ENCODE measurements around the gene XK.

XK gene

DNA sequence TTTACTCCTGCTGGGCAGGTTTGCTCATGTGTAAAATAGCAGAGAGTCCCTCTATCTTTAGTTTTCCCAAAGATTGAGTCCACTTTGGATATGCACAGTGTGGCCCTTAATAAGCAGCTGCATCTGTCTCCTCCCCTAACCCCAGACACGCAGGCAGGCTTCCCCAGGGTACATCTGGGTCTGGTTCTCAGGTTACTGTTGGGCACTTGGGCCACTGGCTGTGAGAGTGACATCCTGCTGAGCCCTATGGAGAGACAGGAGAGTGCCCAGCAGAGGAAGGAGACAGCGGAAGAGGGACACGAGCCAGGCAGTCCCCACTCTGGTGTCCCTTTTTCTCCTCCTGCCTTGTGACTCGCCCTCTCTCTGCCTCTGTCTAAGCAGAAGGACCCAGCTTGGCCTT, 16.0 kb downstream of the XK start:
- Histone ChIP-seq H3K9me3 (ENCODE audit: severe bottlenecking) (no peaks in the 10 kb centered on the region), H3K36me3 (no peaks in the 10 kb centered on the region), H3K27me3 (ENCODE audit: insufficient read depth, low read depth, severe bottlenecking) (no peaks in the 10 kb centered on the region), H3K27ac (no peak overlapping the region), H3K4me3 (ENCODE audit: low read depth, low read length) (no peak overlapping the region)
- TF ChIP-seq, protein P1, sequence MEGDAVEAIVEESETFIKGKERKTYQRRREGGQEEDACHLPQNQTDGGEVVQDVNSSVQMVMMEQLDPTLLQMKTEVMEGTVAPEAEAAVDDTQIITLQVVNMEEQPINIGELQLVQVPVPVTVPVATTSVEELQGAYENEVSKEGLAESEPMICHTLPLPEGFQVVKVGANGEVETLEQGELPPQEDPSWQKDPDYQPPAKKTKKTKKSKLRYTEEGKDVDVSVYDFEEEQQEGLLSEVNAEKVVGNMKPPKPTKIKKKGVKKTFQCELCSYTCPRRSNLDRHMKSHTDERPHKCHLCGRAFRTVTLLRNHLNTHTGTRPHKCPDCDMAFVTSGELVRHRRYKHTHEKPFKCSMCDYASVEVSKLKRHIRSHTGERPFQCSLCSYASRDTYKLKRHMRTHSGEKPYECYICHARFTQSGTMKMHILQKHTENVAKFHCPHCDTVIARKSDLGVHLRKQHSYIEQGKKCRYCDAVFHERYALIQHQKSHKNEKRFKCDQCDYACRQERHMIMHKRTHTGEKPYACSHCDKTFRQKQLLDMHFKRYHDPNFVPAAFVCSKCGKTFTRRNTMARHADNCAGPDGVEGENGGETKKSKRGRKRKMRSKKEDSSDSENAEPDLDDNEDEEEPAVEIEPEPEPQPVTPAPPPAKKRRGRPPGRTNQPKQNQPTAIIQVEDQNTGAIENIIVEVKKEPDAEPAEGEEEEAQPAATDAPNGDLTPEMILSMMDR (IDR thresholded peaks at IDR 0.05; ENCODE audit: low read depth, low read length) = no peak
- no peak for DNase-seq

DNA sequence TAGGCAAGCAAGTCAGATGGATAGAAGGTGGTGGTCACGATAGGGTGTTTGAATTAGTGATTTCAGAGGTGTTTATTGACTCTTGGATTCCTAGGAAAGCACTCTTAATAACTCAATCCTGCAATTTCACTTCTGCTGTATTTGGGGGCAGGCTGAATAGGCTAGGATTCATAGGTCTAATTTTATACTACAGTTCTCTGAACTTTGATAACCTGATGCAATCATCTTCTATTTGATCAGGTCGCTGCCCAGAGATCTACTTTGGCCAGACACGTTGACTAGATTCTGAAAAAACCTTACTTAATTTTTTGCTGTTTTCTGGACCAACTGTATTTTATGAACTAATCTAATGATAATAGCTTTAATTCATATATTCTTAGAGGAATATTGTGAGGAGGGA, 26.4 kb downstream of the XK start:
- no peak overlapping the region for H3K27ac ChIP-seq
- no peaks in the 10 kb centered on the region for H3K36me3 ChIP-seq
- peaks cover 3% of the 10 kb centered on the region for H3K9me3 ChIP-seq (ENCODE audit: severe bottlenecking)
- TF ChIP-seq, protein P1 (IDR thresholded peaks at IDR 0.05; ENCODE audit: low read depth, low read length) = no peak
- H3K27me3 ChIP-seq (ENCODE audit: insufficient read depth, low read depth, severe bottlenecking) = no peaks in the 10 kb centered on the region
- no peak for DNase-seq
- H3K4me3 ChIP-seq (ENCODE audit: low read depth, low read length) = no peak overlapping the region

DNA sequence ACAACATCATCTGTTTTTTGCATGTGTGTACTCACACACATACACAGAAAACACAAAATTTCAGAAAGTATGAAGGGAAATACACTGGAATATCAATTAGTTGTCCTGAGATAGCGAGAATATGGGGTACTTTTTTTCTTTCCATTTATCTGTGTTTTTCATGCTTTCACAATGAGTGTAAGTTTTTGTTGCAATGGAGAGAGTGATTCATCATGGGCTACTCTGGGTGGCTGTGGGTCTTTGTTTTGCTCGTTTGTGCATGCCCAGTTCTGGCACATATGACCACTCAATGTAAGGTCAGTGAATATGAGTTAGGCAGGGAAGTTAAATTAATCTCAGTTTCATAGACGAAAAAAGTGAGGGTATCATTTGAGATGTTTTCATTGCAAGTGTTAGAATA, 26.9 kb downstream of the XK start:
- H3K4me3 ChIP-seq (ENCODE audit: low read depth, low read length) = no peak overlapping the region
- peaks cover 3% of the 10 kb centered on the region for H3K9me3 ChIP-seq (ENCODE audit: severe bottlenecking)
- DNase-seq = no peak
- H3K27me3 ChIP-seq (ENCODE audit: insufficient read depth, low read depth, severe bottlenecking) = no peaks in the 10 kb centered on the region
- TF ChIP-seq, protein P1 (IDR thresholded peaks at IDR 0.05; ENCODE audit: low read depth, low read length) = no peak
- H3K27ac ChIP-seq = no peak overlapping the region
- H3K36me3 ChIP-seq = no peaks in the 10 kb centered on the region

DNA sequence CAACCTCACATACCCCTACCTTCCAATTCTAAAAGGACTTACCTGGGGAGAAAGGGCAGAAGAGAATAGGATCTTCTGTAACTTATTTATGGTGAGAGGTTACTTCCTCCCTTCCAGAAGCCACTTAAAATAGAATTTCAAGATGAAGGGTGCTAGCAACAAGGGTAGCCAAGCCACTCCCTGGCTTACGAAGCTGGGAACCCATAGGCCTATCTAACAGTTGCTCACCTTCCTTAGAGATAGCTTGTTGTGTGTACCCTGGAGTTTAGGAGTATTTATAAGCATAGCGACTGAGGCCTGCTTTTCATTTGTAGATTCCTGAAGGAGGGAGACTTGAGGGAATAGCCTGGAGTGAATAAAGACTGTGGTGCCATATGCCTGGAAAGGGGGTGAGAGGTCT, 28.9 kb downstream of the XK start:
- Histone ChIP-seq H3K9me3 (ENCODE audit: severe bottlenecking) (no peaks in the 10 kb centered on the region), H3K36me3 (no peaks in the 10 kb centered on the region), H3K4me3 (ENCODE audit: low read depth, low read length) (no peak overlapping the region), H3K27me3 (ENCODE audit: insufficient read depth, low read depth, severe bottlenecking) (no peaks in the 10 kb centered on the region), H3K27ac (no peak overlapping the region)
- DNase-seq = no peak
- TF ChIP-seq, protein P1 (IDR thresholded peaks at IDR 0.05; ENCODE audit: low read depth, low read length) = no peak

DNA sequence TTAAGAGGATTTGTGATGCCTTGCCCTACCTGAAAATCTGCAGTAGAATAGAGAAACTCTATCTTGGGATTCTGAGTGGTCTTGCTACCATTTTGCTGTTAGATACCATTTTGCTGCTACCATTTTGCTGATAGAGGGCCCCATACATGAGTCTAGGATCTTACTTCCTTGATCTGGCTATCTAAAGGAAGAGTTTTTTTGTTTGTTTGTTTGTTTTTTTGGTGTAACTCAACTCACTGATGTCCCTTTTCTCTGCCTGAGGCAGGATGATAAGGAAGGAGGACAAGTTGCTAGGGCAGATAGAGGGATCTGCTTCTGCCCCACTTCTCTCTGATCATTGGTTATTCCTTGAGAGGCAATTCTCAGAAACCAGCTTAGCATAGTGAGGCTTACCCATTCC, 31.0 kb downstream of the XK start:
- Histone ChIP-seq H3K27ac (no peak overlapping the region), H3K4me3 (ENCODE audit: low read depth, low read length) (no peak overlapping the region), H3K9me3 (ENCODE audit: severe bottlenecking) (no peaks in the 10 kb centered on the region), H3K27me3 (ENCODE audit: insufficient read depth, low read depth, severe bottlenecking) (no peaks in the 10 kb centered on the region), H3K36me3 (no peaks in the 10 kb centered on the region)
- DNase-seq = no peak
- TF ChIP-seq, protein P1 (IDR thresholded peaks at IDR 0.05; ENCODE audit: low read depth, low read length) = no peak

DNA sequence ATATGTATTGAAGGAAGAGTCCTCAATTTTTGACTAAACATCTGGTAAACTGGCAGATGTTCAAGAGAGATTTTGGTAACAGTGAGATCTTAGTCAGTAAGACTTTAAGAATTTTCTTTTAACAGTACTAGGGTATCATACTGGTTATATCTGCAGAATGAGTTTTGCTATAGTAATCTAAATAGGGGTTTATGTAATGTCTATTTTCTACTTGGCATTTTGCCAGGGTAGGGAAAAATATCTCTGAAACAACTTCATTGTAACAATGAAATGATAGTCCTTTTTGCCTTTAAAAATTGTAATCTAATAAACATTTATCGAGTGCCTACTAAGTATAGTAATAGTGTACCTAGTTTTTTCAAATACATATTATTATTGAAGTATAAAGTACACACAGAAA, 32.1 kb downstream of the XK start:
- no peak for DNase-seq
- no peak overlapping the region for H3K4me3 ChIP-seq (ENCODE audit: low read depth, low read length)
- TF ChIP-seq, protein P1 (IDR thresholded peaks at IDR 0.05; ENCODE audit: low read depth, low read length) = no peak
- no peaks in the 10 kb centered on the region for H3K27me3 ChIP-seq (ENCODE audit: insufficient read depth, low read depth, severe bottlenecking)
- no peaks in the 10 kb centered on the region for H3K36me3 ChIP-seq
- no peaks in the 10 kb centered on the region for H3K9me3 ChIP-seq (ENCODE audit: severe bottlenecking)
- no peak overlapping the region for H3K27ac ChIP-seq

All from WERI-Rb-1 (cell line).